ENCODE measurements around the gene FMN1.
A peak's percentile ranks its signal among the peaks of the same experiment; 100 is the strongest.

Gene FMN1

GRCh38 chr15:33200903-33201302 lies 6.4 kb upstream of the FMN1 start:
- Histone ChIP-seq H3K9ac (ENCODE audit: low read depth in 1 of 2, low read length in 2 of 2) (no peak overlapping the region), H3K27me3 (ENCODE audit: control insufficient read depth in 1 of 2, insufficient read depth in 2 of 2, low read length in 2 of 2) (peaks cover 0 to 2% of the 10 kb centered on the region in 2 donors), H3K9me3 (ENCODE audit: control insufficient read depth in 1 of 2, low read length in 2 of 2) (no peaks in the 10 kb centered on the region), H3K4me3 (ENCODE audit: low read depth in 1 of 2, low read length in 2 of 2) (no peak overlapping the region), H3K27ac (ENCODE audit: low read depth, low read length) (no peak overlapping the region), H3K4me1 (ENCODE audit: control insufficient read depth in 1 of 2, insufficient read depth in 2 of 2, low read length in 2 of 2) (peaks cover 0 to 15% of the 10 kb centered on the region in 2 donors), H3K36me3 (ENCODE audit: control insufficient read depth in 1 of 2, insufficient read depth in 2 of 2, low read length in 2 of 2) (no peaks in the 10 kb centered on the region)

- Histone ChIP-seq H3K36me3 (ENCODE audit: control insufficient read depth in 1 of 2, insufficient read depth in 2 of 2, low read length in 2 of 2) (no peaks in the 10 kb centered on the region), H3K9me3 (ENCODE audit: control insufficient read depth in 1 of 2, low read length in 2 of 2) (no peaks in the 10 kb centered on the region), H3K27me3 (ENCODE audit: control insufficient read depth in 1 of 2, insufficient read depth in 2 of 2, low read length in 2 of 2) (peaks cover 0 to 2% of the 10 kb centered on the region in 2 donors), H3K9ac (ENCODE audit: low read depth in 1 of 2, low read length in 2 of 2) (no peak overlapping the region), H3K4me1 (ENCODE audit: control insufficient read depth in 1 of 2, insufficient read depth in 2 of 2, low read length in 2 of 2) (peaks cover under 1 to 15% of the 10 kb centered on the region in 2 donors), H3K27ac (ENCODE audit: low read depth, low read length) (no peak overlapping the region), H3K4me3 (ENCODE audit: low read depth in 1 of 2, low read length in 2 of 2) (no peak overlapping the region)
Observed at GRCh38 chr15:33200444-33200843, 5.9 kb upstream of the FMN1 start.

DNA sequence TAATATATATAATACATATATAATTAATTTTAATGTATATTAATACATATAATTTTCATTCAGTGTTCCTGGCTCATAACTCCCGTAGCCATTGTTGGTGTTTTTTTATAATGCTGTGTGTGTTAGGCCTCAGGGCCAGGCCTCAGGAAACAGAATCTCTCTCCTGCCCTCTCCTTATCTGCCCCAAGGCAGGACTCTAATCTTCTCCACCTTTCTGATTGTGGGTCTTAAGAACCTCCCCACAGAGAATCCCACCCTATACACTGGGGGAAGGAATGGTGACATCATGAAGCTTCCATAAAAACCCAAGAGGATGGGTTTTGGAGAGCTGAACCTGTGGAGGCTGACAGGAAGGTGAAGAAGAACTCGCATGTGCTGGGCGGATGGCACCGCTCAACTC lies 4.0 kb upstream of the FMN1 start:
- H3K4me3 ChIP-seq (ENCODE audit: low read depth in 1 of 2, low read length in 2 of 2) = no peak overlapping the region
- H3K27ac ChIP-seq (ENCODE audit: low read depth, low read length) = no peak overlapping the region
- no peak overlapping the region for H3K9ac ChIP-seq (ENCODE audit: low read depth in 1 of 2, low read length in 2 of 2)
- H3K27me3 ChIP-seq (ENCODE audit: control insufficient read depth in 1 of 2, insufficient read depth in 2 of 2, low read length in 2 of 2) = peaks cover 2% of the 10 kb centered on the region in 2 donors
- peaks cover 5 to 15% of the 10 kb centered on the region in 2 donors for H3K4me1 ChIP-seq (ENCODE audit: control insufficient read depth in 1 of 2, insufficient read depth in 2 of 2, low read length in 2 of 2)
- no peaks in the 10 kb centered on the region for H3K9me3 ChIP-seq (ENCODE audit: control insufficient read depth in 1 of 2, low read length in 2 of 2)
- H3K36me3 ChIP-seq (ENCODE audit: control insufficient read depth in 1 of 2, insufficient read depth in 2 of 2, low read length in 2 of 2) = no peaks in the 10 kb centered on the region

DNA sequence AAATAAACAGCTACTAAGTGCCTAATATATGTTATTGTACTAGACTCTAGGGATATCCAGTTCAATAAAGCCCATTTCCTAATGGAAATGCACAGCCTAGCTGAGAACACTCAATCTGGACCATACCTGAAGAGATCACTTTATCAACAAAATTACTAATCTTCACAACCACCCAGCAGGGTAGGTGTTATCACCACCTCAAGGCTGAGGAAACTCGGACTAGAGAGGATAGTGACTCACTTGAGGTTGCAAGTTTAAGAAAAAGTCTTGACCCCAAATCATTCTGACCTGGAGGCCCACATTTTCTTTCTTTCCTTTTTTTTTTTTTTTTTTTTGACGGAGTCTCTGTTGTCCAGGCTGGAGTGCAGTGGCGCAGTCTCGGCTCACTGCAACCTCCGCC lies 3.1 kb upstream of the FMN1 start:
- no peaks in the 10 kb centered on the region for H3K9me3 ChIP-seq (ENCODE audit: control insufficient read depth in 1 of 2, low read length in 2 of 2)
- peaks cover 5 to 15% of the 10 kb centered on the region in 2 donors for H3K4me1 ChIP-seq (ENCODE audit: control insufficient read depth in 1 of 2, insufficient read depth in 2 of 2, low read length in 2 of 2)
- H3K4me3 ChIP-seq (ENCODE audit: low read depth in 1 of 2, low read length in 2 of 2) = no peak overlapping the region
- no peaks in the 10 kb centered on the region for H3K36me3 ChIP-seq (ENCODE audit: control insufficient read depth in 1 of 2, insufficient read depth in 2 of 2, low read length in 2 of 2)
- no peak overlapping the region for H3K27ac ChIP-seq (ENCODE audit: low read depth, low read length)
- peaks cover 7 to 11% of the 10 kb centered on the region in 2 donors for H3K27me3 ChIP-seq (ENCODE audit: control insufficient read depth in 1 of 2, insufficient read depth in 2 of 2, low read length in 2 of 2)
- H3K9ac ChIP-seq (ENCODE audit: low read depth in 1 of 2, low read length in 2 of 2) = no peak overlapping the region

- H3K4me3 ChIP-seq (ENCODE audit: low read depth in 1 of 2, low read length in 2 of 2) = peak overlapping the region; percentile 78 to 85
- H3K9ac ChIP-seq (ENCODE audit: low read depth in 1 of 2, low read length in 2 of 2) = no peak overlapping the region
- no peaks in the 10 kb centered on the region for H3K36me3 ChIP-seq (ENCODE audit: control insufficient read depth in 1 of 2, insufficient read depth in 2 of 2, low read length in 2 of 2)
- no peak overlapping the region for H3K27ac ChIP-seq (ENCODE audit: low read depth, low read length)
- H3K9me3 ChIP-seq (ENCODE audit: control insufficient read depth in 1 of 2, low read length in 2 of 2) = no peaks in the 10 kb centered on the region
- H3K4me1 ChIP-seq (ENCODE audit: control insufficient read depth in 1 of 2, insufficient read depth in 2 of 2, low read length in 2 of 2) = peaks cover 0 to 5% of the 10 kb centered on the region in 2 donors
- peaks cover 6 to 19% of the 10 kb centered on the region in 2 donors for H3K27me3 ChIP-seq (ENCODE audit: control insufficient read depth in 1 of 2, insufficient read depth in 2 of 2, low read length in 2 of 2)
Observed at GRCh38 chr15:33194237-33194636, 277 bp downstream of the FMN1 start.

DNA sequence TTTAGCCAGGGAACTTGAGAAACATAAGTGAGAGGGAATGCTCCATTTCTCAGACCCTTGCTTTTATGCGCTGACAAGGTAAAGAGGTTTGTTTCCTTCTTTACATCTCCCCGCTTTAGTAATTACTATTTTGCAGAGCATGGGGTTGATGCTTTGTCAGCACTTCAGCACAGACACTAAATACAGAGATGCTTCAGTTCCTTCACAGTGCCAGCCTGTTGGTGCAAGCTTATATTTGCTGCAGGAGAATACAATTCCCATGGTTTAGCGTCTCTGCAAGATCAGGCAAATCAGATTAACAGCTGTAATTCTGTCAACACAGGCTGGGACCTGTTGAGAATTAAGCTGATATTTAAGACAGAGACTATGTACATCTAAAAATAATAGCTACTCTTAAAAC lies 2.9 kb downstream of the FMN1 start:
- H3K9ac ChIP-seq (ENCODE audit: low read depth in 1 of 2, low read length in 2 of 2) = no peak overlapping the region
- no peaks in the 10 kb centered on the region for H3K9me3 ChIP-seq (ENCODE audit: control insufficient read depth in 1 of 2, low read length in 2 of 2)
- peaks cover 4 to 19% of the 10 kb centered on the region in 2 donors for H3K27me3 ChIP-seq (ENCODE audit: control insufficient read depth in 1 of 2, insufficient read depth in 2 of 2, low read length in 2 of 2)
- no peak overlapping the region for H3K4me3 ChIP-seq (ENCODE audit: low read depth in 1 of 2, low read length in 2 of 2)
- H3K27ac ChIP-seq (ENCODE audit: low read depth, low read length) = no peak overlapping the region
- H3K4me1 ChIP-seq (ENCODE audit: control insufficient read depth in 1 of 2, insufficient read depth in 2 of 2, low read length in 2 of 2) = peaks cover 0 to 5% of the 10 kb centered on the region in 2 donors
- no peaks in the 10 kb centered on the region for H3K36me3 ChIP-seq (ENCODE audit: control insufficient read depth in 1 of 2, insufficient read depth in 2 of 2, low read length in 2 of 2)

DNA sequence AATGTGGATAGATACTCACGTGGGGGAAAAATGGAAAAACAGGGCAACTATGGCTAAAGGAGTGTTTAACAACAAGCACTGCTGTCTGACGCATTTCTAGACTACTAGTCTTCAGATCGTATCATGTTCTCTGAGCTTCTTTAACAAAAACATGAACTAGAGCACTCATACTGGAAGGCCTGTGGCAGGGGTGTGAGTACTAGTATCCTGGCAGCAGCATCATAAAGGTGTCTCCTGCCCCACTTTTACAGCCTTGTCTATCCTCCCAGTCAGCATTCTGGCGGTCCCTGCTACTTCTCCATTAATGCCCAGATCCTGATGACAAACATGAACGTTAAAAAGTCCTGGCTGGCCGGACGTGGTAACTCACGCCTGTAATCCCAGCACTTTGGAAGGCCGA lies 4.0 kb downstream of the FMN1 start:
- Histone ChIP-seq H3K9me3 (ENCODE audit: control insufficient read depth in 1 of 2, low read length in 2 of 2) (no peaks in the 10 kb centered on the region), H3K27ac (ENCODE audit: low read depth, low read length) (no peak overlapping the region), H3K9ac (ENCODE audit: low read depth in 1 of 2, low read length in 2 of 2) (no peak overlapping the region), H3K27me3 (ENCODE audit: control insufficient read depth in 1 of 2, insufficient read depth in 2 of 2, low read length in 2 of 2) (peaks cover 4 to 19% of the 10 kb centered on the region in 2 donors), H3K36me3 (ENCODE audit: control insufficient read depth in 1 of 2, insufficient read depth in 2 of 2, low read length in 2 of 2) (no peaks in the 10 kb centered on the region), H3K4me1 (ENCODE audit: control insufficient read depth in 1 of 2, insufficient read depth in 2 of 2, low read length in 2 of 2) (peaks cover 0 to 5% of the 10 kb centered on the region in 2 donors), H3K4me3 (ENCODE audit: low read depth in 1 of 2, low read length in 2 of 2) (no peak overlapping the region)

- H3K27ac ChIP-seq (ENCODE audit: low read depth, low read length) = no peak overlapping the region
- H3K9me3 ChIP-seq (ENCODE audit: control insufficient read depth in 1 of 2, low read length in 2 of 2) = no peaks in the 10 kb centered on the region
- H3K27me3 ChIP-seq (ENCODE audit: control insufficient read depth in 1 of 2, insufficient read depth in 2 of 2, low read length in 2 of 2) = peaks cover 4 to 19% of the 10 kb centered on the region in 2 donors
- no peak overlapping the region for H3K4me3 ChIP-seq (ENCODE audit: low read depth in 1 of 2, low read length in 2 of 2)
- H3K36me3 ChIP-seq (ENCODE audit: control insufficient read depth in 1 of 2, insufficient read depth in 2 of 2, low read length in 2 of 2) = no peaks in the 10 kb centered on the region
- no peak overlapping the region for H3K9ac ChIP-seq (ENCODE audit: low read depth in 1 of 2, low read length in 2 of 2)
- no peaks in the 10 kb centered on the region for H3K4me1 ChIP-seq (ENCODE audit: control insufficient read depth in 1 of 2, insufficient read depth in 2 of 2, low read length in 2 of 2)
Observed at GRCh38 chr15:33188641-33189257, 5.8 kb downstream of the FMN1 start.

- Histone ChIP-seq H3K9ac (ENCODE audit: low read depth in 1 of 2, low read length in 2 of 2) (no peak overlapping the region), H3K4me1 (ENCODE audit: control insufficient read depth in 1 of 2, insufficient read depth in 2 of 2, low read length in 2 of 2) (no peaks in the 10 kb centered on the region), H3K27me3 (ENCODE audit: control insufficient read depth in 1 of 2, insufficient read depth in 2 of 2, low read length in 2 of 2) (peaks cover 2 to 13% of the 10 kb centered on the region in 2 donors), H3K36me3 (ENCODE audit: control insufficient read depth in 1 of 2, insufficient read depth in 2 of 2, low read length in 2 of 2) (no peaks in the 10 kb centered on the region), H3K9me3 (ENCODE audit: control insufficient read depth in 1 of 2, low read length in 2 of 2) (no peaks in the 10 kb centered on the region), H3K27ac (ENCODE audit: low read depth, low read length) (no peak overlapping the region), H3K4me3 (ENCODE audit: low read depth in 1 of 2, low read length in 2 of 2) (no peak overlapping the region)
Observed at GRCh38 chr15:33188159-33188558, 6.4 kb downstream of the FMN1 start.

DNA sequence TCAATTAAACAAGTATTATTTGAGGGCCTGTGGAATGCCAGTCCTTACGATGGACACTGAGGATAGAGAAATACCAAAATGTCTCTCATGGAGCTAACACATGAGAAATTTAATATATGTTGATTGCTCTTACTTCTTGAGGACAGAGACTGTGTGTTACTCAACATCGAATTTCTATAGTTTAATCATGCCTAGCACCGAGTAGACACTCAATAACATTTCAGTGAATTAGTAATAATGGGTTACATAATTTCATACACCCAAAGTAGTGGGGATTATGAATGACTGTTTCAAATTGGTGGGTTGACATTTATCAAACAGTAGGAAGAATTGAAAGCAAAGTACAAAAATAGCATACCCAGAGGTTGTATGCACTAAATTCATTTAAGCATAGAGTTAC lies 11.2 kb downstream of the FMN1 start:
- no peaks in the 10 kb centered on the region for H3K27me3 ChIP-seq (ENCODE audit: control insufficient read depth in 1 of 2, insufficient read depth in 2 of 2, low read length in 2 of 2)
- H3K27ac ChIP-seq (ENCODE audit: low read depth, low read length) = no peak overlapping the region
- H3K9ac ChIP-seq (ENCODE audit: low read depth in 1 of 2, low read length in 2 of 2) = no peak overlapping the region
- H3K4me3 ChIP-seq (ENCODE audit: low read depth in 1 of 2, low read length in 2 of 2) = no peak overlapping the region
- no peaks in the 10 kb centered on the region for H3K36me3 ChIP-seq (ENCODE audit: control insufficient read depth in 1 of 2, insufficient read depth in 2 of 2, low read length in 2 of 2)
- H3K9me3 ChIP-seq (ENCODE audit: control insufficient read depth in 1 of 2, low read length in 2 of 2) = no peaks in the 10 kb centered on the region
- H3K4me1 ChIP-seq (ENCODE audit: control insufficient read depth in 1 of 2, insufficient read depth in 2 of 2, low read length in 2 of 2) = no peaks in the 10 kb centered on the region

Measured in duodenal mucosa (tissue), 2 donors.